Measurements from ENCODE around the gene ENSA. TPM values are rescaled to one million over a fixed set of nuclear protein-coding genes. Genes with fewer than 3 reads are reported as not detected.
"Not testable (repeated sequence)": the region's sequence is repeated elsewhere in the genome, so short reads cannot be mapped to it uniquely, and the experiment has no call there.

ENSA gene
- total RNA-seq, 2 experiments from 2014 or later = 202 to 252 TPM

DNA sequence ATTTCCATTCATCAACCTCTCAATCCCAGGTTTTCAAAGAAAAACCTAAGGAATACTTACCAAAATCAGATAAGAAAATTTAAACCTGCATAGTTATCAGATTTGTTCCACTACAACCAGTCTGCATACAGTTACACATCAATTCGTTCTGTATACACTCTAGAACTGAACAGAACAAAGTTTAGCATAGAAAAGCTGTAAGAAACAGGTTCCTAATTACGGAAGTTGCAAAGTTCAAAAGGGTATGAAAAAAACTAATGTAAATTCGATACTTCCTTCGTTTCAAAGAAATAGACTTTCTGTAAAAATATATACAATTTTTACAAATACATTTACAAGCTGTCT, 53.1 kb downstream of the ENSA start:
- H3K27me3 Mint-ChIP-seq = no peaks in the 10 kb centered on the region
- DNase-seq (no peak), ATAC-seq (no peak)
- no peaks in the 10 kb centered on the region for H3K9me3 Mint-ChIP-seq (ENCODE audit: low read depth)
- H3K4me1 Mint-ChIP-seq = peaks cover 52% of the 10 kb centered on the region
- peak overlapping the region; percentile 99 for H3K4me3 Mint-ChIP-seq
- H3K27ac Mint-ChIP-seq = peak overlapping the region; percentile 97
- CTCF ChIA-PET = interaction anchor here (0.9 to 15.0 kb wide), 4 partner anchors 13 to 44 kb away, joined by 3 to 297 read pairs (median 4); no protein-coding TSS in a partner anchor
- peaks cover 69% of the 10 kb centered on the region for H3K36me3 Mint-ChIP-seq

DNA sequence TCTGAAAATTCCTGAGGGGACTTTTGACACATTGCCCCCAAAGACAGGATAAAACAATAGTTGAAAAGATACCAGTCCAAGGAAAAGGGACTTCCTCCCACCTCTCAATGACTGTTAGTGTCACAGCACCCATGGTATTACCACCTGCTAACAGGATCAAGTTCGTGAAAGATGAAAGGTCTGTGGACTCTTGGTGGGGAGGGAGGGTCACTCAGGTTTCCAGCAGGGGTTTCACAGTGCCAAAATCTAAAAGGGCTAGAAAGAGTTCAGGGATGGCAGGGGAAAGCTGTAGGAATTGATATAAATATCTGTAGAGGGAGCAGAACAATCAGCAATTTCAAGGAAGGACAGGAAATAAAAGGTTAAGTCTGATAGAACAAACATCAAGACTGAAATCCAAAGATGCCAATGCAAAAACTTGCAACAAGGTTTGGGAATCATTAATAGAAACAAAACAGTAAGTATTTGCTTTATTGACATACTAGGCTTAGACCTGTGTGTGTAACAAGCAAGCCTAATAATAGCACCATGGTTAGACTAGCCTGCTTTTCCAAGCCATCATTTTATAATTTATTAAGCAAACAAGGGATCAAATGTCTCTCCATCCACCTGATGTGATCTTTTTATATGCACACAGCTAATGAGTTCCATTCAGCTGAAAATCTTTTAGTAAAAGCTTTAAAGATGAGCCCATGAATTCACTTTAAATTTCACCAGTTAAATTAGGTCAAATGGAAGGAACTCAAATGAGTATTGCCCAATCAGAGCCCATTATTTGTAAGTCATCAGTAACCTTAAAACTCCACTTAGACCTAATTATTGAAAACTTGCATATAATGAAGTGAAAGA, 53.7 kb downstream of the ENSA start:
- Mint-ChIP-seq H3K4me1 (peaks cover 54% of the 10 kb centered on the region), H3K27ac (peak overlapping the region; percentile 97), H3K27me3 (no peaks in the 10 kb centered on the region), H3K9me3 (ENCODE audit: low read depth) (no peaks in the 10 kb centered on the region), H3K4me3 (peak overlapping the region; percentile 99), H3K36me3 (peaks cover 73% of the 10 kb centered on the region)
- CTCF ChIA-PET = interaction anchor here (0.9 to 15.0 kb wide), 3 partner anchors 13 to 44 kb away, joined by 4 to 297 read pairs (median 5); no protein-coding TSS in a partner anchor
- DNase-seq (no peak), ATAC-seq (no peak)

DNA sequence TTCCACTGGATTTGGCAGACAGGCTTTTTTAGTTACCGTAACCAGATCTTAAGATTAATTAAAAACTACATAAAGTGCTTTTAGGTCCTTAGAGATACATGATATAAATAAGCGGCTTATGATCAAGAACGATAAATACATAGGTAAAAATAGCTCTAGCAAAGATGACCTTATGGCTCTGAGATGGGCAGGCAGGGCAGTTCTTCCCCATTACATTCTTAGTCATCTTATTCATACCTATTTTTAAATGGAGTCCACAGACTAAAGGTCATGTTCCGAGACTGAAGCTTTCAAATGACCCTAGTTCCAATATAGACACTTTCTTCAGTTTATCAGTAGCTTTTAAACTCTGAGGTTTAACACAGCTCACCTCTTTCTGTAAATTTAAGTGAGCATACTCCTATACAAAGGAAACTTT, 54.3 kb downstream of the ENSA start:
- CTCF ChIA-PET = interaction anchor here (1.6 to 15.0 kb wide), 2 partner anchors 12 to 45 kb away, joined by 4 to 297 read pairs; no protein-coding TSS in a partner anchor
- Mint-ChIP-seq H3K27ac (peak overlapping the region; percentile 97), H3K4me3 (peak overlapping the region; percentile 99), H3K9me3 (ENCODE audit: low read depth) (no peaks in the 10 kb centered on the region), H3K4me1 (peaks cover 54% of the 10 kb centered on the region), H3K27me3 (no peaks in the 10 kb centered on the region), H3K36me3 (peaks cover 74% of the 10 kb centered on the region)
- no peak for DNase-seq
- no peak for ATAC-seq

DNA sequence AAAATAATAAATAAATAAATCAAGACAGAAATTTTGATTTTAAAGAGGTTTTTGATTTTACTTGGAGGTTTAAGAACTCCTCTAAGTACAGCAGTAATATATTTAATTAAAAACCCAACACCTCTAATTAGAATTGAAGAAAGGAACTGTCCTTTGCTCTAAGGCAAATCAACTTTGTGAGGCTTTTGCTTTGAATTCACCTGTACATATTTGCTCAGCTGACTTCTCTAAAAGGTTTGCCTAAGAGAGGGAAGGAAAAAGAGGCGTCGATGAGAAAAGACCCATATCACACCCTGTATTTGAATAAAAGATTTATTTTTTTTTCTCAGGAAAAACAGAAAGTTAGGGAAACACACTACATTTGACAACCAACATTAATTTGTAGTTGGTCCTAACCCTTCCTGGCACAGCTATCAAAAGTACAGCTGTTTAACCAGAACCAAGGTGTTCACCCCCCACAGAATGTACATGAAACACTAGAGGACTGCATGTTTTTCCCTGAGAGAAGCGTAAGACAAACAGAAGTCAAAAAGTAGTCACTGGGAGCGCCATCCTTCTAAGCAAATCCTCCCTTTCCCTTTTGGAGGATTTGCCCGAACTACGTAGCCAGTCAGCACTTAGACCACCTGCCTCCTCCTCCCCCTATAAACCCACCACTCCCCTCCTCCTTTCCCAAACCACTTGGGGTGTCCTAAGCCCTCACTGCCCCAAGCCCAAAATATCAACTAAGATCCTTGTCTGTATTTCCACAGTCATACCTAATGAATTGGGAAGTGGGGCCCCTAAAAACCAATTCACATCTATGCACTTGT, 54.9 kb downstream of the ENSA start:
- no peaks in the 10 kb centered on the region for H3K9me3 Mint-ChIP-seq (ENCODE audit: low read depth)
- ATAC-seq = no peak
- H3K27me3 Mint-ChIP-seq = no peaks in the 10 kb centered on the region
- H3K27ac Mint-ChIP-seq = peak overlapping the region; percentile 97
- peaks cover 79% of the 10 kb centered on the region for H3K36me3 Mint-ChIP-seq
- H3K4me3 Mint-ChIP-seq = peak overlapping the region; percentile 99
- CTCF ChIA-PET = interaction anchor here (1.6 to 15.0 kb wide), 2 partner anchors 12 to 46 kb away, joined by 4 to 297 read pairs; no protein-coding TSS in a partner anchor
- peaks cover 58% of the 10 kb centered on the region for H3K4me1 Mint-ChIP-seq
- no peak for DNase-seq

- peak; percentile 51 for DNase-seq
- peaks cover 66% of the 10 kb centered on the region for H3K4me1 Mint-ChIP-seq
- H3K4me3 Mint-ChIP-seq = peak overlapping the region; percentile 99
- peak overlapping the region; percentile 98 for H3K27ac Mint-ChIP-seq
- not testable (repeated sequence) for ATAC-seq; H3K9me3 Mint-ChIP-seq (ENCODE audit: low read depth); H3K27me3 Mint-ChIP-seq
- peaks cover 74% of the 10 kb centered on the region for H3K36me3 Mint-ChIP-seq
- CTCF ChIA-PET = interaction anchor here (4.3 to 15.0 kb wide), 2 partner anchors 11 to 47 kb away, joined by 15 to 297 read pairs; no protein-coding TSS in a partner anchor
Measured at GRCh38 chr1:150573648-150574071, 55.8 kb downstream of the ENSA start.

DNA sequence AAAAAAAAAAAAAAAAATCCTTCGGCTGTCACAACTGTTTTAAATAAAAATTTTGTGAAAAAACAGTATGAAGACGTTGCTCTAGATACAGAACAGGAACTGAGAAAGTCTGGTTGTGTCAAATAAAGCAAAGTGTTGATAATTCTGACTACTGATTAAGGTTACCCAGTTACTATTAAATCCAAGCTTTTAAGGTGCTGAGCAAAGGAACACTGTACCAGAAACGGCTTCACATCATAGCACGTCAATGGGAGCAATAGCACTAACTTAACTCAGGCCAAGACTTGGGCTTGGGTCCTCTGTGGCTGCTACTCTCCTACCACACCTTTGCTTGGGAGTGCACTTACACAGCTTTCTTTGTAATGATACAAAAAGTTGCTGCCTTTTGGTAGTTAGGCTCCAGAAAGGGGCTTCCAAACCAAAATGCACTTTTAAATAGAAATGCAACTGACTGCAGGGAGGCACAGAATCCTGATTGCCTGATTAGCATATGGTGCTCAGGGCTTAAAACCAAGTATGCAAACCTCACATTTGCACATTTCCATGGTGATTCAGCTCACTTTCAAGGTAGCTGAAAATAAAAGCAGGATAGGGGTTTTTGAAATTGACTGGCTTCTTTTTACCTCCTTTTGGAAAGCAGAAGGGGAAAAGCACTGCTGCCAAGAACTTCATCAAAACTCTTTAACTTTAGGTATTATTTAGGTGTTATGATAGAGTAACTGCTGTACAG, 56.3 kb downstream of the ENSA start:
- CTCF ChIA-PET = interaction anchor here (1.0 to 15.0 kb wide), 3 partner anchors 10 to 47 kb away, joined by 4 to 297 read pairs (median 15); no protein-coding TSS in a partner anchor
- H3K9me3 Mint-ChIP-seq (ENCODE audit: low read depth) = no peaks in the 10 kb centered on the region
- H3K27ac Mint-ChIP-seq = peak overlapping the region; percentile 98
- peaks cover 68% of the 10 kb centered on the region for H3K36me3 Mint-ChIP-seq
- H3K4me3 Mint-ChIP-seq = peak overlapping the region; percentile 99
- DNase-seq = peak; percentile 40
- no peak for ATAC-seq
- no peaks in the 10 kb centered on the region for H3K27me3 Mint-ChIP-seq
- H3K4me1 Mint-ChIP-seq = peaks cover 72% of the 10 kb centered on the region

Other genes with a start within 250 kb of the ENSA start
- 10 to 100 TPM; 51.0 to 51.8 TPM for gene TARS2, start 142.2 kb downstream of the ENSA start, total RNA-seq
- 1 to 10 TPM; 1.0 to 1.3 TPM for gene ECM1, start 121.5 kb downstream of the ENSA start, total RNA-seq
- gene FALEC, start 113.9 kb downstream of the ENSA start, total RNA-seq = under 1 TPM in 1 of 2 experiments, not detected in 1; 0.59 TPM
- gene ADAMTSL4, start 80.2 kb downstream of the ENSA start, total RNA-seq = under 1 TPM; 0.18 to 0.35 TPM
- 100 to 1,000 TPM; 373 to 408 TPM for gene MCL1, start 50.0 kb downstream of the ENSA start, total RNA-seq
- 10 to 100 TPM; 20.7 to 22.6 TPM for gene GOLPH3L, start 67.5 kb upstream of the ENSA start, total RNA-seq
- gene HORMAD1, start 91.3 kb upstream of the ENSA start, total RNA-seq = under 1 TPM in 1 of 2 experiments, not detected in 1; 0.26 TPM
- gene CTSS, start 136.2 kb upstream of the ENSA start, total RNA-seq = 10 to 100 TPM; 85.3 to 95.9 TPM
- gene CTSK, start 178.6 kb upstream of the ENSA start, total RNA-seq = 1 to 10 TPM; 5.7 to 6.4 TPM
- gene ARNT, start 247.0 kb upstream of the ENSA start, total RNA-seq = 10 to 100 TPM; 35.7 to 49.7 TPM

Measured in activated CD8-positive, alpha-beta memory T cell treated with anti-CD3 and anti-CD28 coated beads, Interleukin-2, amount 10 ng/mL, durations not matched to agents 7 days and 5 days (primary cell).